Smooth muscle cell (in vitro differentiated cells): ENCODE results near the gene EXOC3. TPM values are rescaled to one million over a fixed set of nuclear protein-coding genes. Genes with fewer than 3 reads are reported as not detected.

ENCODE experiments used
- DNase-seq: peaks from one replicate; lab custom pipeline; 2025; ENCODE audit not compliant: unreplicated experiment; lab: John Stamatoyannopoulos, UW
- H2AFZ ChIP-seq: fragments of 200-600 bp; sonication (generic); 2 replicates; pipeline ENCODE4 v1.6.0; 2016; ENCODE audit warnings: antibody characterized with exemption, low read depth, mild to moderate bottlenecking
- H3F3A ChIP-seq: fragments of 200-600 bp; sonication (generic); 2 replicates; pipeline ENCODE4 v1.6.0; 2017; ENCODE audit warnings: antibody characterized with exemption, low read depth
- H3K27ac ChIP-seq: fragments of 200-600 bp; sonication (generic); 2 replicates; pipeline ENCODE4 v1.5.1; 2016; ENCODE audit warnings: low read depth, mild to moderate bottlenecking
- H3K27me3 ChIP-seq: fragments of 200-600 bp; sonication (generic); 2 replicates; pipeline ENCODE4 v1.6.1; 2016; ENCODE audit warnings: low read depth, mild to moderate bottlenecking
- H3K36me3 ChIP-seq: fragments of 200-600 bp; sonication (generic); 2 replicates; pipeline ENCODE4 v1.5.1; 2016; ENCODE audit warnings: low read depth
- H3K4me1 ChIP-seq: fragments of 200-600 bp; sonication (generic); 2 replicates; pipeline ENCODE4 v1.5.1; 2016; ENCODE audit warnings: low read depth
- H3K4me2 ChIP-seq: fragments of 200-600 bp; sonication (generic); 2 replicates; pipeline ENCODE4 v1.6.0; 2016; ENCODE audit warnings: mild to moderate bottlenecking
- H3K4me3 ChIP-seq: fragments of 200-600 bp; sonication (generic); 2 replicates; pipeline ENCODE4 v1.5.1; 2016; ENCODE audit warnings: mild to moderate bottlenecking
- H3K79me2 ChIP-seq: fragments of 200-600 bp; sonication (generic); 2 replicates; pipeline ENCODE4 v1.6.0; 2016; ENCODE audit warnings: low read depth, mild to moderate bottlenecking
- H3K9ac ChIP-seq: fragments of 200-600 bp; sonication (generic); 2 replicates; pipeline ENCODE4 v1.6.0; 2016; ENCODE audit warnings: low read depth
- H3K9me3 ChIP-seq: fragments of 200-600 bp; sonication (generic); replicated peaks from 2 replicates; pipeline ENCODE4 v1.5.1; 2016; ENCODE audit warnings: low read depth
- H4K20me1 ChIP-seq: fragments of 200-600 bp; sonication (generic); 2 replicates; pipeline ENCODE4 v1.6.0; 2016; ENCODE audit warnings: low read depth
- WGBS: methylation state at CpG from one replicate; pipeline ENCODE4 v1.1.7; 2016; ENCODE audit warnings: low lambda C conversion rate; 5-methylcytosine and 5-hydroxymethylcytosine counted together
- polyA plus RNA-seq: library from polyadenylated mRNA; unstranded; fragments of >200 nt; fragmentation: Nextera tagmentation; extraction: Ambion mirVana; gene quantifications from 2 replicates; pipeline ENCODE4 v1.2.1, GENCODE V29; 2016
- total RNA-seq: library from RNA; depleted of rRNA; stranded (reverse); fragments of >200 nt; gene quantifications from 2 replicates; pipeline ENCODE4 v1.2.3, GENCODE V29; 2014
- TF ChIP-seq, protein P1 (sequence below): fragments of 200-600 bp; sonication (generic); IDR thresholded peaks from 2 replicates; pipeline ENCODE4 v1.5.1; 2017; ENCODE audit warnings: borderline replicate concordance, mild to moderate bottlenecking, antibody characterized with exemption; ENCODE audit not compliant: insufficient read depth, poor library complexity, severe bottlenecking

EXOC3 gene
- total and polyA plus RNA-seq, 2 experiments from 2014 or later: 23.6 to 30.5 TPM

DNA sequence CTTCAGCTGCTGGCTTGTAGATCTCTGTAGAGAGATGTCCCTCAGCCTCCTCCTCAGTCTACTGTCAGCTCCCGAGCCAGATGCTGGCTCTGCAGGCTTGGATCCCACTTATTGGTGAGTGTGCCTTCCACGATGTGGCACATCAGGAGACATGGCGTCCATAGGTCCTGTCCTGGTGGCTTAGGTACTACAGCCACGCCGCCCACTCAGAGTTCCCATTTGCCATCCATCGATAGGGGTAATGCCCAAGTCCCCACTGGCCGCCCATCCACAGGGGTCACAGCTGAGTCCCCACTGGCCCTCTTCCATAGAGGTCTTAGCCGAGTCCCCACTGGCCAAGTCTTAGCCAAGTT, 17.3 kb downstream of the EXOC3 start:
- H3F3A ChIP-seq: no peaks in the 10 kb centered on the region
- WGBS: 98% methylated on average over 8 of the region's 8 CpGs
- no peaks in the 10 kb centered on the region for H3K27me3 ChIP-seq
- no peak overlapping the region for H3K9ac ChIP-seq
- H3K9me3 ChIP-seq: no peaks in the 10 kb centered on the region
- peaks cover 15% of the 10 kb centered on the region for H3K79me2 ChIP-seq
- no peak for DNase-seq
- H3K27ac ChIP-seq: no peak overlapping the region
- no peak overlapping the region for H3K4me2 ChIP-seq
- peaks cover 8% of the 10 kb centered on the region for H3K36me3 ChIP-seq
- no peak overlapping the region for H3K4me3 ChIP-seq
- TF ChIP-seq, protein P1, sequence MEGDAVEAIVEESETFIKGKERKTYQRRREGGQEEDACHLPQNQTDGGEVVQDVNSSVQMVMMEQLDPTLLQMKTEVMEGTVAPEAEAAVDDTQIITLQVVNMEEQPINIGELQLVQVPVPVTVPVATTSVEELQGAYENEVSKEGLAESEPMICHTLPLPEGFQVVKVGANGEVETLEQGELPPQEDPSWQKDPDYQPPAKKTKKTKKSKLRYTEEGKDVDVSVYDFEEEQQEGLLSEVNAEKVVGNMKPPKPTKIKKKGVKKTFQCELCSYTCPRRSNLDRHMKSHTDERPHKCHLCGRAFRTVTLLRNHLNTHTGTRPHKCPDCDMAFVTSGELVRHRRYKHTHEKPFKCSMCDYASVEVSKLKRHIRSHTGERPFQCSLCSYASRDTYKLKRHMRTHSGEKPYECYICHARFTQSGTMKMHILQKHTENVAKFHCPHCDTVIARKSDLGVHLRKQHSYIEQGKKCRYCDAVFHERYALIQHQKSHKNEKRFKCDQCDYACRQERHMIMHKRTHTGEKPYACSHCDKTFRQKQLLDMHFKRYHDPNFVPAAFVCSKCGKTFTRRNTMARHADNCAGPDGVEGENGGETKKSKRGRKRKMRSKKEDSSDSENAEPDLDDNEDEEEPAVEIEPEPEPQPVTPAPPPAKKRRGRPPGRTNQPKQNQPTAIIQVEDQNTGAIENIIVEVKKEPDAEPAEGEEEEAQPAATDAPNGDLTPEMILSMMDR: no peak
- H4K20me1 ChIP-seq: peaks cover 35% of the 10 kb centered on the region
- no peak overlapping the region for H2AFZ ChIP-seq
- no peaks in the 10 kb centered on the region for H3K4me1 ChIP-seq

DNA sequence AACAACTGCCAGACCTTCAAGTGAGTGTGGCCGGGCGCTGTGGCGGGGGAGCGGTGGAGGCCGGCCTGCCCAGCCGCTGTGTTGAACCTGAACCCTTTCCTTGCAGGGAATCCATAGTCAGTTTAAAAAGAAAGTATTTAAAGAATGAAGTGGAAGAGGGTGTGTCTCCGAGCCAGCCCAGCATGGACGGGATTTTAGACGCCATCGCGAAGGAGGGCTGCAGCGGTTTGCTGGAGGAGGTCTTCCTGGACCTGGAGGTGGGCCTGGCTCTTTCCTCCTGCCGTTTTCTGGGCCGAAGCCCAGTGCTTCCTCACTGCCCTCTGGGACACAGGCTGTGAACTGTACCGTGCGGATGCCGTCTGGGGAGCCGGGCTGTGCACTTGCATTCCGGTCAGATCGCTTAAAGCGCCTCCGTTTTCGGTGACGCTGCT, 19.1 kb downstream of the EXOC3 start:
- H3K9ac ChIP-seq: no peak overlapping the region
- H3K9me3 ChIP-seq: no peaks in the 10 kb centered on the region
- H3K79me2 ChIP-seq: peaks cover 5% of the 10 kb centered on the region
- no peak overlapping the region for H3K4me2 ChIP-seq
- peaks cover 8% of the 10 kb centered on the region for H3K36me3 ChIP-seq
- DNase-seq: no peak
- peaks cover 19% of the 10 kb centered on the region for H4K20me1 ChIP-seq
- H3K4me1 ChIP-seq: no peaks in the 10 kb centered on the region
- no peaks in the 10 kb centered on the region for H3F3A ChIP-seq
- TF ChIP-seq, protein P1: no peak
- H3K4me3 ChIP-seq: no peak overlapping the region
- WGBS: 95% methylated on average over 24 of the region's 24 CpGs
- no peak overlapping the region for H3K27ac ChIP-seq
- H2AFZ ChIP-seq: no peak overlapping the region
- no peaks in the 10 kb centered on the region for H3K27me3 ChIP-seq

DNA sequence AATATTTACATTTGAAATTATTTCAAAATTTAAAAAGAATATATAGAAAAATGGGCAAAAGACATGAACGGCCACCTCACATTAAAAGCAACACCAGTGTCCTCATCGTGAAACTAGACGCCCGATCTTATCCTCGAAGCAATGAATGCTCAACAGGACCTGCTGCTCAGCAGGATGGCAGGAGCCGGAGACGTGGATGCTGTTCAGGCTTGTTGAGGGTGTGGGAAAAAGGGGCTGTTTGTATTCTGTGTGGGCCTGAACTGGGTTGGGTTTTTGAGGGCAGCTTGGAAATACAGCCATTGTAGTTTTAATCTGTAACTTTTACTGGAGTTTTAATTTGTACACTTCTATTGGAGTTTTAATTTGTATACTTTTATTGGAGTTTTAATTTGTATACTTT, 20.3 kb downstream of the EXOC3 start:
- Histone ChIP-seq H3K4me3 (no peak overlapping the region), H3K4me1 (no peaks in the 10 kb centered on the region), H3K79me2 (no peaks in the 10 kb centered on the region), H3F3A (no peaks in the 10 kb centered on the region), H3K36me3 (peaks cover 8% of the 10 kb centered on the region), H3K27ac (no peak overlapping the region), H3K4me2 (no peak overlapping the region), H2AFZ (no peak overlapping the region), H3K27me3 (no peaks in the 10 kb centered on the region), H3K9ac (no peak overlapping the region), H3K9me3 (no peaks in the 10 kb centered on the region), H4K20me1 (peaks cover 6% of the 10 kb centered on the region)
- TF ChIP-seq, protein P1: no peak
- DNase-seq: no peak
- 84% methylated on average over 7 of the region's 7 CpGs for WGBS

DNA sequence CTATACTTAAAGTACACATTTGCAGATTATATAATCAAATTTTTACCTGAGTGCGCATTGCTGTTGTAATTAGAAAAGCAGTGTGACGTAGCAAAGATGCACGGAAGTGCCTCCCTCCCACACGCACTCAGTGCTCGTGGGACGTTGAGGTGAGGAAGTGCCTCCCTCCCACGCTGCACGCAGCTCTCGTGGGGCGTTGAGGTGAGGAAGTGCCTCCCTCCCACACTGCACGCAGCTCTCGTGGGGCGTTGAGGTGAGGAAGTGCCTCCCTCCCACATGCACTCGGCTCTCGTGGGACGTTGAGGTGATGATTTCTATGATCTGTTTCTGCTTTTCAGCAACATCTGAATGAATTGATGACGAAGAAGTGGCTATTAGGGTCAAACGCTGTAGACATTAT, 21.0 kb downstream of the EXOC3 start:
- TF ChIP-seq, protein P1: no peak
- H3F3A ChIP-seq: no peaks in the 10 kb centered on the region
- peaks cover 8% of the 10 kb centered on the region for H3K36me3 ChIP-seq
- 94% methylated on average over 18 of the region's 18 CpGs for WGBS
- no peak overlapping the region for H3K4me2 ChIP-seq
- H3K4me3 ChIP-seq: no peak overlapping the region
- no peaks in the 10 kb centered on the region for H3K79me2 ChIP-seq
- H3K4me1 ChIP-seq: no peaks in the 10 kb centered on the region
- no peak overlapping the region for H3K9ac ChIP-seq
- no peak for DNase-seq
- H2AFZ ChIP-seq: no peak overlapping the region
- no peak overlapping the region for H3K27ac ChIP-seq
- H4K20me1 ChIP-seq: peaks cover under 1% of the 10 kb centered on the region
- H3K9me3 ChIP-seq: no peaks in the 10 kb centered on the region
- no peaks in the 10 kb centered on the region for H3K27me3 ChIP-seq
